Ammon's horn (tissue), 1 donor: ENCODE measurements around the gene ELP5.
A peak's percentile ranks its signal among the peaks of the same experiment; 100 is the strongest.

ENCODE experiments used
- DNase-seq: peaks from one replicate; pipeline ENCODE4 v3.0.0-alpha.2; 2016; ENCODE audit warnings: low spot score

The ELP5 gene

DNA sequence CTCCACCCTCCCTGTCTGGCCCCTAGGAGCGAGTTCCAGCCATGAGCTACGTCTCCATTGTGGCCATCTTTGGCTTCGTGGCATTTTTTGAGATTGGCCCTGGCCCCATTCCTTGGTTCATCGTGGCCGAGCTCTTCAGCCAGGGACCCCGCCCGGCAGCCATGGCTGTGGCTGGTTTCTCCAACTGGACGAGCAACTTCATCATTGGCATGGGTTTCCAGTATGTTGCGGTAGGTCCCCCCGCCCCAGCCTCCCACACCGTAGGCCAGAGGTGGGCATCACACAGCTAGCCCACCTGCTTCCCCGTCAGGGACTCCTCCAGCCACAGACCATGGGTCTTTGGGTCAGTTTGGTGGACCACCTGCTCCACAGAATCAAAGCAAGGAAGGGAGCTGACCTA, 33.7 kb downstream of the ELP5 start:
- DNase-seq: no peak

DNA sequence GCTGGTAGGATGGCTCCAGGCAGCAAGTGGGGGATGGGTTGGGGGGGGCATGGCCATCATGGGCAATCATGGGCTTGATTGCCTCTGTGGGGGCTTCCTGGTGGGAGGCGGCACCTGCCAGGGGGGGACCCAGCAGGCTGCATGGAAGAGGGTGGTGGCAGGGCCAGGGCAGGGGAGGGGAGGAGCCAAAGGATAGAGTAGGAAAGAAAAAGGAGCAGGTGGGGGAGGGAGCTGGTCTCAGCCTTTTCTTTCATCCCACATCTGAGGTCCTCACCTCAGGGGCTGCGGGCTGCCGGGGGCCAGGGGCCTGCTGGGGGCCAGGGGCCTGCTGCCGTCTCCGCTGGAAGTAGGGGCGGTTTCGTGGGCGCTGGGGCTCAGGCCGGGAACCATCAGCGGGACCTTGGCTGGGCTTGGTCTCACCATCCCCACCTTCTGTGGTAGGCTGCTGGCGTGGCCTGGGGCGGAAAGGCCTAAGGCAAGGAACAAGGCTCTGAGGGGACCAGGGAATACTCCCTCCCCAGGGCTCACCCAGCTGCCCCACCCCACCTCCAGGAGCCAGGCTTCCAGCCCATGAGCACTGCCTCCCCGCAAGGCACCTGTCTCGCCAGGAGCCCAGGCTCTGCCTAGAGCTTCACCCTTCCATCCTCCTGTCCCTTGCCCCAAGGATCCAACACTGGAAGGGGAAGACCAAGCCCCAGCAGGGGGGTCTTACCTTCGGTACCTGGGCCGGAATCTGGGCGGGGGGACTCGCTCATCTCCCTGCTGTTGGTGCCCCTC, 37.4 kb downstream of the ELP5 start:
- DNase-seq: no peak

DNA sequence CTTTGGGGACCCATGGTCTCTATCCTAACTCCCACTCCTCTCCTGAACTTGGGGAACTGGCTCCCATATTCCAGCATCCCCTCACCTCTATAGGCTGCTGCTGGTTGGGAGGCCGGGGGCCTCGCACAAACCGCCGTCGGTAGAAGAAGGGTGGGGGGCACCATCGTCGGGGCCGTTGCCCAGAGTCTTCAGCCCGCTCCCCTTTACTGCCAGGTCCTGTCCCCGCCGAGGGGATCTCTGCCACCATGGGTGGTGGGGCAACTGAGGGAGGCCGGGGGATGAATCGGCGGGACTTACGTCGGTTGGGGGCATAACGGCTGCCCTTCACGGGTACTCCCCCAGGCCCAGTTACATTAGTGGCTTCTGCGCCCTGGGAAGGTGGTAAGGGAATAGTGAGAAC, 38.2 kb downstream of the ELP5 start:
- DNase-seq: no peak

DNA sequence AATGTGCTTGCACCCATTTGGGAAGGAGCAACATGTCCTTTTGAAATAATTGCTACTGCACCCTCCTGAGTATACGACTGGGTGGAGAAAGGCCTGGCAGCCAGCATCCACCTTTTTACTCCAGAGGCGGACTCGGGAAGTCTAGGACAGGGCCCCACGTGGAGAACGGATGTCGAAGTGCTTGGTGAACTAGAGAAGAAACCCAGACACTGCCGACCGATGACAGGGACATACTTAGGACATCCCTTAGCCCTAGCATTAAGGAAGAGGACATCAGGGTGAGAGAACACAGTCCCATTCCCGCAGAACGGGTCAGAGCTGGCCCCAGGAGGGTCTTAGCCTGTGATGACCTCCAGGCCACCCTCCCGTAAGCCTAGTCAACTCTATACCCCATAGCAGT, 38.7 kb downstream of the ELP5 start:
- DNase-seq: no peak

DNA sequence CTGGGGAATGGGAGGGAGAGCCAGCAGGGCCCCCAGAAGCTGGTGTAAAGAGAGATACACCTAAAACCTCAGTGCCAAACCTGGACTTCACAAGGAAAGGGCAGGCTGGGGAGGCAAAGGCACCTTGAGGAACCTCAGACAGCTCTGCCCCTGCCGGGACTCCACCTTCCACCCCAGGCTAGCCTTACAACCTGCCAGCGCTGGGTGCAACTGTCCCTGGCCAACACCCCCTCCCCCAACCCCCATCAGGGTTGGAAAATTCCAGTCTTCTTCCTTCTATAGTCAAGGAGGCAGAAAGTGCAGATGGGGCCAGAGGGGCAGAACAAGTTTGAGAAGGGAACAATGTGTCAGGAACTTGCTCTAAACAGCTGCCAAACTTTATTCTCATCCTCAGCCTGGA, 40.2 kb downstream of the ELP5 start:
- no peak for DNase-seq

DNA sequence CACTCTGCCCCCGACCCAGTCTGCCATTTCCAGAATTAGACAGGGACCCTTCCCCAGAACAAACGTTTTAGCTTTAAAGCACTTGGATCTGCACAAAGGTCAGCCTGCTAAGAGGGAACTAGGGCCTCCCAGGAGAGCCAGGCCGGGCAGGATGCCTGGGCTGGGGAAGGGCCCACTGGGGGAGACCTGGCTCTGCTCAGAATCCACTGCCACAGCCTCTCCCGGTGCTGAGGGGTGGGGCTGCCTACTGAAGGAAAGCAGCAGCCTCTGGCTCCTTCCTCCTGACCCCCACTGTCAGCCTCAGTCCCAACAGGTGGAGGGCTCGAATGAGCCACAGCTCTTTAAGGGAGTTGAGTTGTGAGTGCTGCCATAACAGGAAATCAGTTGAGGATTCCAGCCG, 40.7 kb downstream of the ELP5 start:
- no peak for DNase-seq

DNA sequence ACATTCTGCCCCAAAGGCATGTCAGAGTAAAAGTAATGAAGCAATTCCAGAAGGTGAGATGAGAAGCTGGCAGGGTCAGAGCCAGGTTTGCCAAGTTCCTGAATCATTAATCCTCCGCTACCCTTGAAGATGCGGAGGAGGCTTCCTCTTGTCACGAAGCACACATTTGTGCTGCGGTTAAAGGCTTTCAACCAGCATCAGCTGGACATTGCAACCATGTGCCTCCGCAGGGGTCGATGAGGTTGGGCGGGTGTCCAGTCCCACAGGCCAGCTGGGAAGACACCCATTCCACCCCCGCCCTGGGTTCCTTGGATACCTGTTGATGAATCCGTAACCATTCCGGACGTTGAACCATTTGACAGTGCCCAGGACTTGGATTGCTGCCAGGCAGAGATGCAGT, 41.1 kb downstream of the ELP5 start:
- DNase-seq: no peak

DNA sequence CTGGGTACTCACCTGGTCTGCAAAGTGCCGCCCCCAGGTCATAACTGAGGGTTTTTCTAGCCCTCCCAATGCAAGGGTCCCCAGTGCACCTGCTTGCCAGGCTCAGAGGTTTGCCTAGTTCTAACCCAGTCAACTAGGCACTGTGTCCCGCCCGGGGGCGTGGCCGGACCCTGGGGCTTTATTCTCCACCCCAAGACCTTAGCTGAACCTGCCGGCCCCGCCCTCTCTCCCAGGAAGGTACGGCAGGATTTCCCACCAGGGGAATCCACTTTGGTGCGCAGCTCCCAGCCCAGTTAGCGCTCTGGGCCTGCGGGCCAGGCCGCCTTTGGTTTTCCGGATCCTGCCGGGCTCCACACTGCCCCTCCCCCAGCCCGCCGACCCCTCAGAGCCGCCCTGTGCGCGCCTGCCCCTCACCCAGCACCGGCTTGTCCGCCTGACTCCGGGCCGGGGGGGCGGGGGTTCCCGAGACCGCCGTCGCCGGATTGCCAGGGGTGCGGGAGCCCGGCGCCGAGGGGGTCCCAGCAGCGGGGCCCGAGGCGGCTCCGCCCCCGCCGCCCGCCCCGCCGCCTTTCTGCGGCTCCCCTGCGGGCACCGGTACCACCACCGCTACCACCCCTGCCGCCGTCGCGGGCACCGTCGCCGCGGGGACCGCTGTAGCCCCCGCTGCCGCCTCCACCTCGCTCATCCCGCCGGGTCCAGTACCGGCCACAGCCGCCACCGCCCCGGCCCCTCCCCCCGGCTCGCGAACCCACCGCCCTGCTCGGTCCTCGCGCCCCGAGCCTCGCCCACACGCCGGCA, 42.0 kb downstream of the ELP5 start:
- no peak for DNase-seq

DNA sequence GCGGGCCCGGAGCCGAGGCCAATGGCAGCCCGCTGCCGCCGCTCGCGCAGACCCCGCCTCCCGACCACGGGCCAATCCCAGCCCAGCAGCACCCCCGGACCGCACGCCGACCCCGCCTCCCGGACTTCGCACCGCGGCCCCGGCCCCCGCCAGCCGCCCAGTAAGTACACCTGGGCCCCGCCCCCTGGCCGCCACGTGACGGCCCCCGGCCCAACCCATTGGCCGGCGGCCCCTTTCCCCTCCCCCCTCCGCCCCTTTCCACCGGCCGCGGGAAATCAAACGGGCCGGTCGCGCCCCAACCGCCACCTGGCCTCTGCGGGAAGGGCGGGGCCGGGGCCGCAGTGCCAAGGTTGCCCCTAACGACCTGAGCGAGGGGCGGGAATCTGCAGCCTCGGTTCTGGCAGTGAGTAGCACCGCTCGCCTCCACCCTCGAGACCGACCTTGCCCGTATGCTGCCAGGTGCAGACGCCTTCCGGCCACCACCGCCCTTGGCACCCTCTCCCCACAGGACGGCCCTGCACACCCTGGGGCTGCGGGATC, 42.7 kb downstream of the ELP5 start, which contains the start of gene YBX2:
Gene YBX2, minus strand, starts transcription at position 26 of the 540 bp plus-strand sequence. CDS start 139 bp downstream, outside the sequence.
- DNase-seq: peak; percentile 30

DNA sequence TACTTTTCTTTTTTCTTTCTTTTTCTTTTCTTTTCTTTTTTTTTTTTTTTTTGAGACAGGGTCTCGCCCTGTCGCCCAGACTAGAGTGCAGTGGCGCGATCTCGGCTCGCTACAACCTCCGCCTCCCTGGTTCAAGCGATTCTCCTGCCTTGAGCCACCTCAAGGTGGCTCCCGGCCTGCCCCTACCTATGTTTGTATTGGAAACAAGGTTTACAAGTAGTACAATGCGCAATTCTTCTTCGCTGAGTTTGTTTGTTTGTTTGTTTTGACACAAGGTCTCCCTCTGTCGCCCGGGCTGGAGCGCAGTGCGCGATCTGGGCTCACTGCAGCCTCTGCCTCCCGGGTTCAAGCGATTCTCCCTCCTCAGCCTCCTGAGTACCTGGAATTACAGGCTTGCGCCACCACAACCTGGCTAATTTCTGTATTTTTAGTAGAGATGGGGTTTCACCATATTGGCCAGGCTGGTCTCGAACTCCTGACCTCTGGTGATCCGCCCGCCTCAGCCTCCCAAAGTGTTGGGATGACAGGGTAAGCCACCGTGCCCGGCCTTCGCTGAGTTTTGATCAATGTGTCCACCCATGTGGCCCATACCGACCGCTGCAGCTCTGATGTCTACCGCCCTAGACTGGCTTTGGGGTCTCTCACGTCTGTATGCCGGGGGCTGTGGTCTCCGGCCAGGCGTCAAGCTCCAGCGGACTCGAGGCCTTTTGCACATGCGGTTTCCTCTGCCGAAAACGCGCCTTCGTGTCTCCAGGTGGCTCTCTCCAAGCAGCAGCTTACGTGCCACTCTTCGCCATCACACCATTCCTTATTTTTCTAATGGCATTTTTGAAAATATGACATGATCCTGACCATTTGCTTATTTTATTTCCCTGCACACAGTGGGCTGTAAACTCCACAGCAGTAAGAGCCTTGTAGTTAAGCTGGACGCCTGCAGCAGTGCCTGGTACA, 43.5 kb downstream of the ELP5 start:
- no peak for DNase-seq

DNA sequence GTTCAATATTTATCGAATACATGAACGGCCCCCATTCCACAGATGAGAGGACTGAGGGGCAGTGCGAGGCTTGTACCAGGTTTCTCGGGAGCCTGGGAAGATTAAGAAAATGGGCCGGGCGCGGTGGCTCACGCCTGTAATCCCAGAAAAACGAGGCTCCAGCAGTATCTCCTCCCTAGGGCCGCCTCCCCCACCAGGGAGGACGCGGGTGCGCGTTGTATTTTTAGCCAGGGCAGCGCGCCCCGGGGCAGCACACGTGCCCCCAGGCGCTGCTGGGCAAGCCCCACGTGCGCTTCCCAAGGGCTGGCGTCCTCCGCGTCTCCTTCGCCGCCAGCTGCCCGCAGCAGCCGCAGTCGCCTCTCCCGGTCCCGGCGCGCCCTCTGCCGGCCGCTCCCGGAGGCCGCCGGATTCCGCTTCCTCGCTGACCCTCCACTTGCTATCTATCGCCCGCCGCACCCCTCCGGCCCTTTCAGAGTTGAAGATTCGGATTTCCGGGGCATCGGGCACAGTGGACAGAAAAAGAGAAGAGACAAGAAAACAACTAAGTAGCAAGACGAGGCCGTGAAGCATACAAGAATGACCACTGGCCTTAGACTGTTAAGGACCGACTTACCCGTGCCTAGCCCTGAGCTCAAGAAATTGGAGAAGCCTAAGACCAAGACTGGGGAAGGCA, 44.3 kb downstream of the ELP5 start:
- DNase-seq: peak; percentile 83

DNA sequence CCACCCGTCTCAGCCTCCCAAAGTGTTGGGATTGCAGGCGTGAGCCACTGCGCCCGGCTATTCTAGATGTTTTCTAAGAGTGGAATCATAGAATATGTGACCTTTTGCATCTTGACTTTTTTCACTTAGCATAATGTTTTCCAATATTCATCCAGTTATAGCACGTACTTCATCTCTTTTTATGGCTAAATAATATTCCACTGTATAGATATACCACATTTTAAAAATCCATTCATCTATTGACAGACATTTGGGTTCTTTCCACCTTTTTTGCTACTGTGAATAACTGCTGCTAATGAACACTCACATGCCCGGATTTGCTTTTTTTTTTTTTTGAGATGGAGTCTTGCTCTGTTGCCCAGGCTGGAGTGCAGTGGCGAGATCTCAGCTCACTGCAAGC, 52.2 kb downstream of the ELP5 start:
- DNase-seq: no peak

DNA sequence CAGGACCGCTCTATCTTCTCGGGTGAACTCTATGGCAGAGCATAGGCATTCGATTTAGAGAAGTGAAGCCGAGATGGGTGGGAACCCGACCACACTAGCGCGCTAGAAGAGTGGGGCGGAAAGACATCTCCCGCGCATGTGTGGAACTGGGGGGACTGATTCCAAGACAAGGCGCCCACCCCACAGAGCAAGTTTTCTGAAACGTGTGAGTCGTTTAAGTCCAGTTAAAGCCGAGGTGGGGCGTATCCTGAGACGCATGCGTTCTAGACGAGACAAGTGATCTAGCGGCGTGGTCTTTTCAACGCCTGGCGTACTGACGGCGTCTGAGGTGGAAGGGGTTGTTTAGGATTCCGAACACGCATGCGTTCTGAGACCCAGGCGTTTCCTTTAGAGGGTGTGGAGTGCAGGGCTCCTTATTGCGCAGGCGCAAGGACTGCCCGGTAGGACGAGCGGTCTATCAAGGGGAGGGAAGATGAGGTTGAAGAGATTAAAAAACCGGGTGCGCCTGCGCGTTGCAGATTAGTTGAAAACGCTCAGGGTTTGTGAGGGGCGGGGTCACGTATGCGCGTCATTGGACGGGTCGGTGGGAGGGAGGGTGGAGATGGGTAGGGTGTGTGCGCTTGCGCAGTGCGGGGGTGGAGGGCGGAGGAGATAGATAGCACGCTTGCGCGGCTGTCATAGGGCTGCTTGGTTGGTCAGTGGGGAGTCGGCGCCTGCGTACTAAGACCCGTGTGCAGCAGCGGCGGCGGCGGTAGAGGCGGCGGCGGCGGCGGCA, 55.1 kb downstream of the ELP5 start, which contains the start of gene EIF5A:
Gene EIF5A, plus strand, starts transcription at position 718 of the 775 bp plus-strand sequence. CDS start 2,008 bp downstream, outside the sequence.
- peak; percentile 99 for DNase-seq

DNA sequence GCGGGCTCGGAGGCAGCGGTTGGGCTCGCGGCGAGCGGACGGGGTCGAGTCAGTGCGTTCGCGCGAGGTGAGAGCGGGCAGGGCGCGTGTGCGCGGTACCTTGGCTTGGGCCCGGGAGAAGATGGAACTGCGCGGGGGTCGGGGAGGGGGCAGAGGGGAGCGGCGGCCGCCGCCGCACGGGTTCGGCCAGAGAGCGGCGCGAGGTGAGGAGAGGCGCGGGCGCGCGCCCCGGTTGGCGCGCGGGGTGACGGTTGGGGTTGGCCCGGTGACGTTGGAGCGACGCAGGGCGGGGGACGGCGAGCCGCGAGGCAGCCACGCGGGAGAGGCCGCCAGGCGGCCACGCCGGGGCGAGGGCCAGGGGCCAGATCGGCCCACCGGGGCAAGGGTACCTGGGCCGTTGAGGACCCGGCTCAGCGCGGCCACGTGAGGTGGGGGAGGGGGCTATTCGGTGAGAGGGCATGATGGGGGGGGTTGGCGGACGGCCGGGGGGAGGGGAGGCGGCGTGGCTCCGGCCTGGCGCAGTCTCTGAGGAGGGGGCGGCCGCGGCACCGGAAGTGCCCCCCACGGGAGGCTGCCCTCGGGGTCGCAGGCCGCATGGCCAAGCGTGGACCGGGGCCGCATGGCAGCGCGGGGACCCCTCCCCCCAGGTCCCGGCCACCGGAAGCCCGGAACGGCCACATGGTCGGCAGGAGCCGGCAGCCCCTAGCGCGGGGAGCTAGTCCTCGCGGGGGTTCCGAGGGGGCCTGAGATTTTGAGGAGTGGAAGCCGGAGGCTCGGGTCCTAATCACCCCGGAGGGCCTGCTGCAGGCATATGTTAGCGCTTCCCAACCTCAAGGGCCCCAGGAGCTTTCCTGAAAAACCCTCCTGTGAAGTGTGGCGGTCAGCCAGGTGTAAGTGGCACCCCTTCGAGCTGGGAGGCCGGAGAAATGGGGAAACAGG, 55.9 kb downstream of the ELP5 start:
- DNase-seq: peak; percentile 30

DNA sequence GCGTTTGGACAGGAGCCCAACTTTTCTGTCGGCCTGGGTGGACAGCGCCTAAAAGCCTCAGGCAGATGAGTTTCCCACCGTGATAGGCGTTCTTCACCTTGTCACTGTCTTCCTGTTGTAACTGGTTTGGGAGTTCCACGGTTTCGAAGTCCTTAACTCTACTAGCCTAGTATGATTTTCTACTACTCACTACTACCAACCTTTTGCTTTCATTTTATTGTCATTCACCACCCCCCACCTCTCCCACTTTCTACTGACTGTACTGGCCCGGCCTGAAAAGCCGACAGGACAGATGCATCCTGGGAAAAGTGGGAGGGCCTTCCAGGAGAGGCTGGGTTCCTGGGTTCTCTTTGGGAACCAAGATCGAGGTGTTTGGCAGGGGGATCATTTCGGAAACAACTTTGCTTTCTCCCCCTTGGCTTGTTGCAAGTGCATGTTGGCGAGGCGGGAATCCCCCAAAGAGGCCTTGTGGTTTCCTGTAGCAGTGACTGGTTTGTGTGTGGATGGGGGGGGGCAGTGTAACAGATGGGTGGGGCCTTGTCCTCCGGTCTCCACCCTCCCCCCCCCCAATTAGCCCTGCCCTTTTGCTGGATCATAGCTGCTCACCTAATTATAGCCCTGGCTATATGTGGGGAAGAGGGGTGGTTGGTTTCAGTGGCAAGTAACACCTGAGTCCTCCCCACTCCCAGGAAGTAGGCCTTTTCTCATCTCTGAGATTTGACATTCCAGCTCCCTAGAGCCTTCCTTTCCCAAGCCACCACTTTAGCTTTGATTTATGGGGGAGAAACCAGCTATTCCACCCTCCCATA, 56.8 kb downstream of the ELP5 start:
- peak; percentile 56 for DNase-seq
